Measurements from ENCODE around the gene LRRC58. TPM values are rescaled to one million over a fixed set of nuclear protein-coding genes. Genes with fewer than 3 reads are reported as not detected.

Gene LRRC58
- total RNA-seq, 1 experiment from 2014 or later: 34.8 TPM

DNA sequence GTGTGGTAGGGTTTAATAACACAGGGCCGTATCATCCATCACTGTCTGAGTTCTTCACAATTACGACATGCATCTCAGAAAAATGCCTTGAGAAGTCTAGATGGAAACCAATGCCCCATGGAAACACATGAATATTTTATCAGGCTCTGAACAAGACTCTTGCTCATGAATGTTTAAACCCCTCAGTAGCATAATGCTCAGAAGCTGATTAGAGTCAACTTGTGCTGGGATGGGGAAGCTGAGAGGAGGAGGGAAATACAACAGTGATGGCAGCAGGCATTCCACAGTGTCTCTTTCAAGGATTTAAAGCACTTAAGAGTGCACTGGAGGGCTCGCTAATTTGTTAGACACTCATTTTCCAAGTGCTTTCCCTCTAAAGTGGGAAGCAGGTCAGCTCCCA is 67.9 kb downstream of the LRRC58 start:
- DNase-seq (ENCODE audit: low read depth, low spot score) (no peak), ATAC-seq (no peak)
- CTCF ChIA-PET: no interaction called here
- POLR2A ChIA-PET: no interaction called here
- Histone ChIP-seq H3K4me3 (replicated peaks in 1 of 2; ENCODE audit: low read depth in 1 of 2, low read length in 2 of 2) (no peak overlapping the region), H2AFZ (ENCODE audit: low read depth, low read length, poor library complexity, severe bottlenecking) (no peak overlapping the region), H3K9me3 (ENCODE audit: control insufficient read depth in 1 of 2, insufficient read depth in 1 of 2, low read depth in 1 of 2, low read length in 2 of 2) (no peaks in the 10 kb centered on the region), H3K4me1 (ENCODE audit: control insufficient read depth in 1 of 2, insufficient read depth in 2 of 2, low read length in 2 of 2) (no peaks in the 10 kb centered on the region), H4K20me1 (ENCODE audit: insufficient read depth) (no peaks in the 10 kb centered on the region), H3K79me2 (ENCODE audit: insufficient read depth, low read length) (no peaks in the 10 kb centered on the region), H3K27me3 (ENCODE audit: insufficient read depth, low read length) (no peaks in the 10 kb centered on the region), H3K36me3 (ENCODE audit: control insufficient read depth in 1 of 2, insufficient read depth in 2 of 2, low read length in 2 of 2) (no peaks in the 10 kb centered on the region), H3K9ac (ENCODE audit: low read length) (no peak overlapping the region), H3K4me2 (ENCODE audit: low read length) (no peak overlapping the region), H3K27ac (ENCODE audit: low read depth, low read length) (no peak overlapping the region), H3K9me2 (ENCODE audit: insufficient read depth) (no peaks in the 10 kb centered on the region)
- BruUV-seq (replicated peaks): no TSS peak
- TF ChIP-seq, protein P1, sequence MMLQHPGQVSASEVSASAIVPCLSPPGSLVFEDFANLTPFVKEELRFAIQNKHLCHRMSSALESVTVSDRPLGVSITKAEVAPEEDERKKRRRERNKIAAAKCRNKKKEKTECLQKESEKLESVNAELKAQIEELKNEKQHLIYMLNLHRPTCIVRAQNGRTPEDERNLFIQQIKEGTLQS (IDR thresholded peaks at IDR 0.05): no peak
- TF ChIP-seq ZNF274 (IDR thresholded peaks at IDR 0.05; ENCODE audit: low read depth, low read length): no peak
- no peak for TF ChIP-seq ZFX (IDR thresholded peaks at IDR 0.05)
- TF ChIP-seq EGR1 (IDR thresholded peaks at IDR 0.05; ENCODE audit: low read depth): no peak
- no peak for TF ChIP-seq EZH2 (IDR thresholded peaks at IDR 0.05)
- no peak for TF ChIP-seq SRF (IDR thresholded peaks at IDR 0.05; ENCODE audit: low read depth)
- TF ChIP-seq RAD21 (IDR thresholded peaks at IDR 0.05; ENCODE audit: low read depth): no peak
- TF ChIP-seq POLR2AphosphoS5 (IDR thresholded peaks at IDR 0.05; ENCODE audit: low read depth, low read length): no peak
- TF ChIP-seq SP1 (IDR thresholded peaks at IDR 0.05; ENCODE audit: low read depth): no peak
- no peak for TF ChIP-seq JUND (IDR thresholded peaks at IDR 0.05)
- no peak for TF ChIP-seq FOSL1 (IDR thresholded peaks at IDR 0.05; ENCODE audit: low read depth)
- no peak for TF ChIP-seq CBX3 (IDR thresholded peaks at IDR 0.05; ENCODE audit: low read depth)
- TF ChIP-seq YY1 (IDR thresholded peaks at IDR 0.05; ENCODE audit: extremely low read depth, insufficient replicate concordance, low read depth, low read length): no peak
- TF ChIP-seq EZH2phosphoT487 (IDR thresholded peaks at IDR 0.05; ENCODE audit: borderline replicate concordance): no peak
- intact Hi-C loops (cut with micrococcal nuclease): no loop called here
- RAD21 ChIA-PET (ENCODE audit: low non-redundant PET in 1 of 2, low total read pairs in 2 of 2, uncharacterized antibody in 2 of 2, unreplicated experiment in 2 of 2): no interaction called here

DNA sequence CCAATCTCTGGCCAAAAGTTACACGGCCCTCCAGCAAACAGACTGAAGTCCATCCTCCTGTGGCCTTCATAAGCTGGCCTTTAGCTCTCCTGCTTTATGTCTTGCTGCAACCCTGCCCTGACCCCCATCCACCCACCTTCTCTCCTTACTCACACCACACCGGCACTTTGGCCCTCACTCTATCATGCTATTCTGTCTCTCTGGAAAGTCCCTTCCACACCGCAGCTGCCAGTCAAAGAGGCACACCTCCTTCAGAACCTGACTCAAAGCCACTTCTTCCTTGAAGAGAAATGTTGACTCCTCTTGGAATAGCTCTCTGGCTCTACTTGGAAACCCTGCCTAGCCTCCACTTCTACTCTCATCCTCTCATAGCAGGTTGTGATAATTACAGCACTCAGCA is 68.6 kb downstream of the LRRC58 start:
- DNase-seq (ENCODE audit: low read depth, low spot score) (no peak), ATAC-seq (no peak)
- no peak overlapping the region for H3K4me3 ChIP-seq (replicated peaks in 1 of 2; ENCODE audit: low read depth in 1 of 2, low read length in 2 of 2)
- H3K27ac ChIP-seq (ENCODE audit: low read depth, low read length): no peak overlapping the region
- no peaks in the 10 kb centered on the region for H3K9me3 ChIP-seq (ENCODE audit: control insufficient read depth in 1 of 2, insufficient read depth in 1 of 2, low read depth in 1 of 2, low read length in 2 of 2)
- no peak overlapping the region for H3K4me2 ChIP-seq (ENCODE audit: low read length)
- no peaks in the 10 kb centered on the region for H3K27me3 ChIP-seq (ENCODE audit: insufficient read depth, low read length)
- RAD21 ChIA-PET (ENCODE audit: low non-redundant PET in 1 of 2, low total read pairs in 2 of 2, uncharacterized antibody in 2 of 2, unreplicated experiment in 2 of 2): no interaction called here
- no TSS peak for BruUV-seq (replicated peaks)
- POLR2A ChIA-PET: no interaction called here
- intact Hi-C loops (cut with micrococcal nuclease): no loop called here
- CTCF ChIA-PET: no interaction called here
- no peak overlapping the region for H2AFZ ChIP-seq (ENCODE audit: low read depth, low read length, poor library complexity, severe bottlenecking)
- no peaks in the 10 kb centered on the region for H3K4me1 ChIP-seq (ENCODE audit: control insufficient read depth in 1 of 2, insufficient read depth in 2 of 2, low read length in 2 of 2)
- no peaks in the 10 kb centered on the region for H3K36me3 ChIP-seq (ENCODE audit: control insufficient read depth in 1 of 2, insufficient read depth in 2 of 2, low read length in 2 of 2)
- no peak overlapping the region for H3K9ac ChIP-seq (ENCODE audit: low read length)
- no peaks in the 10 kb centered on the region for H3K79me2 ChIP-seq (ENCODE audit: insufficient read depth, low read length)
- no peaks in the 10 kb centered on the region for H4K20me1 ChIP-seq (ENCODE audit: insufficient read depth)
- no peaks in the 10 kb centered on the region for H3K9me2 ChIP-seq (ENCODE audit: insufficient read depth)
- no peak for TF ChIP-seq ZFX (IDR thresholded peaks at IDR 0.05)
- TF ChIP-seq, protein P2, sequence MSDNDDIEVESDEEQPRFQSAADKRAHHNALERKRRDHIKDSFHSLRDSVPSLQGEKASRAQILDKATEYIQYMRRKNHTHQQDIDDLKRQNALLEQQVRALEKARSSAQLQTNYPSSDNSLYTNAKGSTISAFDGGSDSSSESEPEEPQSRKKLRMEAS (IDR thresholded peaks at IDR 0.05): no peak
- TF ChIP-seq SP1 (IDR thresholded peaks at IDR 0.05; ENCODE audit: low read depth): no peak
- TF ChIP-seq CBX3 (IDR thresholded peaks at IDR 0.05; ENCODE audit: low read depth): no peak
- no peak for TF ChIP-seq JUND (IDR thresholded peaks at IDR 0.05)
- TF ChIP-seq EGR1 (IDR thresholded peaks at IDR 0.05; ENCODE audit: low read depth): no peak
- no peak for TF ChIP-seq ZNF274 (IDR thresholded peaks at IDR 0.05; ENCODE audit: low read depth, low read length)

Measured in HCT116 (cell line).